NCI-H774 (cell line): Measurements from ENCODE around the gene GUCA1A.
"Not testable (repeated sequence)": the region's sequence is repeated elsewhere in the genome, so short reads cannot be mapped to it uniquely, and the experiment has no call there.

ENCODE experiments used
- DNase-seq: peaks from one replicate; lab custom pipeline; 2025; lab: John Stamatoyannopoulos, UW

Gene GUCA1A

DNA sequence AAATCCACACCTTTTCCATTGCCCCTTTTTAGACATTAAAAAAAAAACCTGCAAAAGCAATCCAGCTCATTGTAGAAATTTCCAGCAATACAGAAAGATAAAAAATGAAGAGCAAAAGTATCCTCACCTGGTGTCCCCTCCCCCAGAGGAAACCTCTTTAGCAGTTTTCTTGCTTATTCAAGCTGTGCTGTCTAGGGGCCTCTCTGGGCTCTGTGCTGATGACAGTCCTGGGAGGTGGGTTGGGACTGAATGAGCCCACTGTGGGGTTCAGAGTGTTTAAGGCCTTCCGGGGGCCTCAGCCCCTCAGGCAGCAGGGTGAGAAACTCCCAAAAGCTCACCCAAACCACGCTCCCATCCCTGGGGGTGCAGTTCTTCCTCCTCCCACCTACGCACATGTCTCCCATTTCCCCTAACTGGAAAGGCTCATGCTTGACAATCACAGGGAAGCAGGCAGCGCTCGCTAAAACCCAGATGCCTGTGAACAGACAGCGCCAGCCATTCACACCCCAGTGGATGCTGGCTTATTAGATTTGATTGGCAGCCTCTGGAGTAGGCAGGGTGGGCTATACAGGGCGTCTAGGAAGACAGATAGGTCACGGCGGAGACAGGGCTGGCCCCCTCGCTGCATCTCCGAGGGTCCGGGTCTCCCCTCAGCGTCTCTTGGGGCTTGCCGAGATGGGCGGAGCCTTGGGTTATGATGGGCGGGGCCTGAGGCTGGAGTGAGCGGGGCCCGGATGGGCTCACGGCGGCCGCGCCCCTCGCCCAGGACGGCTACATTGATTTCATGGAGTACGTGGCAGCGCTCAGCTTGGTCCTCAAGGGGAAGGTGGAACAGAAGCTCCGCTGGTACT, 4.6 kb downstream of the GUCA1A start:
- no peak for DNase-seq

GRCh38 chr6:42179261-42179944, 6.2 kb downstream of the GUCA1A start:
- DNase-seq, result no peak

DNA sequence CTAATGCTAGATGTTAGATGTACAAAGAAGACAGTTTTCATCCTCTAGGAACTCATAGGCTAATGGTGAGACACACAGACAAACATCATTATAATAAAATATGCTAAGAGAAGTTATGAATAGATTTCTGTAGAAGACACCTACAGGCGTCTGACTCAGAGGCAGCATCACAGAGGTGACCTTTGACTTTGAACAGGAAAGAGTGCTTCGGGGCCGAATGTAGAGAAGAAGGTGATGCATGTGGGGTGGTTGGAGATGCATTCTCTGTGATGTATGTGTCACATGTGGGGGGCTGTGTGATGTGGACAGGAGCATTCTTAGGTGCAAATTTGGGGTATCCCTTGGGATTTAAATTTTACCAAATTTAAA, 6.8 kb downstream of the GUCA1A start:
- no peak for DNase-seq

GRCh38 chr6:42182101-42182500, 8.9 kb downstream of the GUCA1A start:
- DNase-seq, result no peak

DNA sequence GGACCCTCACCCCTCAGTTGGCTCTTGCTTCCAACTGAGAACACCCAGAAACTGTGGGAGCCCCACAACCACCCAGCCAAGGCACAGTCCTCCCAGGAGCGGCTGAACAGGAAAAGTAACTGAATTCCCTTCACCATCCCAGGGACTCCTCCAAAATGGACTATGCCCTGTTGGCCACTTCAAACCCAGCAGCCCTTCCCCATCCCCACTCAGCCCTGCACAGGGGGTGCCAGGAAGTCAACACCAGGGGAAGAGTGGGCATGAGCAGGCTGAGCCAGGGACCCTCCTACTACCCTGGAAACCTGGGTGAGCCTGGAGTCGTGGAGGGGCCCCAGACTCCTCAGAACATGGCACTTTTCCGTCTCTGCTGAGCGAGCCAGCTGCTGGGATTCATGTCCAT, 11.3 kb downstream of the GUCA1A start:
- DNase-seq, result no peak

DNA sequence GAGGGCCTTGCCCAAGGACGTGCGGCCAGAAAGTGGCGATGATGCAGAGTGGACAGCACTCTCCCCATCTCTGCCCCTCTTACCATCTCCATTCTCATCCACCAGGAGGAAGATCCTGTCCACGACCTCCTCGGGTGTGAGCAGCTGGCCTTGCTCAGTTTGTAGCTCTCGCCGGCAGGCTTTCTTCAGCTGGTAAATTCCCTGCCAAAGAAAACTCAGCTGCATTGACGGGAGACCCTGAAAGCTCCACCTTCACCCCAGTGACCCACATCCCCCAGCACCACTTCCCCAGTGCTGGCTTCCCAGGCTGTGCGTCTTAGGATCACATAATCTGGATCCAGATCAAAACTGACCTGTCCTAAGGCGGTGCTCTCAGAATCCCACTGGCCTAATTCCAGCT, 12.4 kb downstream of the GUCA1A start:
- DNase-seq, result no peak

- DNase-seq, result no peak
Measured at GRCh38 chr6:42188406-42188805, 15.2 kb downstream of the GUCA1A start.

DNA sequence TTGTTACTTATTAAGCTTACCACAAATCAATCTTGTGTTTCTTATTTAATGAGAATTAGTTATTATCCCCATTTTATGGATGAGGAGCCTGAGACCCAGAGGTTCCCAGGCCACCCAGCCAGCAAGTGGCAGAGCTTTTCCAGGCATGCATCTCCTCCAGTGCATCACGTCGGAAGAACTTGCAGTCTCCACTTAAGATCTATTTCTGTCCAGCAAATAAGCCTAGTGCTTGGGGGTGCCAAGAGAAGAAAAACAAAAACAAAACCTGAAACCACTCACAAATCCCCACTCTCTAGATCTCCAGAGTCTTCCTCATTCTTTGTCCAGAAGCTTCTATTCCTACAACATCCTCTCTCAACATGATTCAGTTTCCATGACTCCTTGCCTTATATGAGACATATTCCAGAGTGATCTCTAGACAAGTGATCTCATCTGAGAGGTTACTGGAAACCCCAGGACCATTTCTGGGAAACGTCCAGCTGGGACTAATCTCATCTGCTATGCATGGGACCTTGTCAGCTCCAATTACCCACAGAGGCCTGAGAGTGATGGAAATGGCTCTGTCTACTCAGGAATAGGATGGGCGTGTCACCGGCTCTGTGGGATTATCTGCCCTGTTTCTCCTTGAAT, 17.5 kb downstream of the GUCA1A start:
- no peak for DNase-seq

DNA sequence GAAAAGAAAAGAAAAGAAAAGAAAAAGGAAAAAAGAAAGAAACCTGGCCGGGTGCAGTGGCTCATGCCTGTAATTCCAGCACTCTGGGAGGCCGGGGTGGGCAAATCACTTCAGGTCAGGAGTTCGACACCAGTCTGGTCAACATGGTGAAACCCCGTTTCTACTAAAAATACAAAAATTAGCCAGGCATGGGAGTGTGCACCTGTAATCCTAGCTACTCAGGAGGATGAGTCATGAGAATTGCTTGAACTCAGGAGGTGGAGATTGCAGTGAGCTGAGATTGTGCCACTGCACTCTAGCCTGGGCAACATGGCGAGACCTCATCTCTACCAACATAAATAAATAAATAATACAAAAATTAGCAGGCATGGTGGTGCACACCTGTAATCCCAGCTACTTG, 19.2 kb downstream of the GUCA1A start:
- not testable (repeated sequence) for DNase-seq

GRCh38 chr6:42193491-42193894, 20.3 kb downstream of the GUCA1A start:
- DNase-seq, result no peak

GRCh38 chr6:42194056-42194455, 20.9 kb downstream of the GUCA1A start:
- DNase-seq, result no peak

GRCh38 chr6:42195415-42195814, 22.3 kb downstream of the GUCA1A start:
- no peak for DNase-seq

- DNase-seq, result no peak
Measured at GRCh38 chr6:42197555-42198362, 24.6 kb downstream of the GUCA1A start.

DNA sequence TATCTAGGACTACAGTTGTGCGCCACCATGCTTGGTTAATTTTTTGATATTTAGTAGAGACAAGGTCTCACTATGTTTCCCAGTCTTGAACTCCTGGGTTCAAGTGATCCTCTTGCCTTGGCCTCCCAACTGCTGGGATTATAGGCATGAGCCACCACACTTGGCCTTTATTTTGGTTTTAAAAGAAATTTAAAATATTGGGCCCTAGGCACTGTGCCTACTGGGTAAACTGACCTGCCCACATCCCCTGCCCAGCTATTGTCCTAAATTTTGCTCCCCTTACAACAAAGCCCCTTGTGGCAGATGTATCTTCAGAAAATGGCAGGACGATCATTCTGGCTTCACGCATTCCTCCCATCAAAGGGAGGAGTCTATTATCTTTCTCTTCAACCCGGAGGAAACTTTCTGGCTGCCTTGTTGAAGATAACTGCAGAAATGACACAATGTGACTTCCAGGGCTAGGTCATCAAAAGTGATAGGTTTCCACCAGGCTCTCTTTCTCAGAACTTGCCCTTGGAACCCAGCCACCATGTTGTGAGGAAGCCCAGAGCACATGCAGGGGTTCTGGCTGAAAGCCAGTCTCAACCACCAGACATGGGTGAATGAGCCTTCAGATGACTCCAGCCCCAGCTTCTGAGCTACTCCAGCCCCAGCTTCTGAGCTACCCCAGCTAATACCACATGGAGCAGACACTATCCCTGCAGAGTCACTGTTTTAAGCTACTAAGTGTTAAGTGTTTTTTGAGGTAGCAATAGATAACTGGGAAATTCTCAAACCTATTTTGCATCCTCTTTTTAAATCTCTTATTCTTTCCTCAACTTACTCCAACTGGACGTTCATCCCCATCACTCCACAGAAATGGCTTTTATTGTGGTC, 26.2 kb downstream of the GUCA1A start:
- no peak for DNase-seq

DNA sequence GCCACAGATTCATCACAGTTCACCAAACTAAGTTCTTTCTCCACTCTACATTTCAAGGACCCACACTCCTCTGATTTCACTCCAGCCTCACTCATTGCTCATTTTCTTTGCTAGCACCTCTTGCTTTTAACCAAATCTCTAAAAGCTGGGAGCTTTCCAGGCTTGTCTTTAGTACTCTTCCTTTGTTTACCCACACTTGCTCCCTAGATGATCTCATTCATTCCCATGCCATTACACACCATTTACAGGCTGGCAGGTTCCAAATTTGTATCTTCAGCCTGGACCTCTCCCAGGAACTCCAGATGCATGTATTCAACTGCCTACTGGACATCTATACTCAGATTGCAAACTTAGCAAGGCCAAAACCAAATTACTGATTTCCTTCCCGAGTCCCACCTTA, 26.9 kb downstream of the GUCA1A start:
- DNase-seq, result no peak

DNA sequence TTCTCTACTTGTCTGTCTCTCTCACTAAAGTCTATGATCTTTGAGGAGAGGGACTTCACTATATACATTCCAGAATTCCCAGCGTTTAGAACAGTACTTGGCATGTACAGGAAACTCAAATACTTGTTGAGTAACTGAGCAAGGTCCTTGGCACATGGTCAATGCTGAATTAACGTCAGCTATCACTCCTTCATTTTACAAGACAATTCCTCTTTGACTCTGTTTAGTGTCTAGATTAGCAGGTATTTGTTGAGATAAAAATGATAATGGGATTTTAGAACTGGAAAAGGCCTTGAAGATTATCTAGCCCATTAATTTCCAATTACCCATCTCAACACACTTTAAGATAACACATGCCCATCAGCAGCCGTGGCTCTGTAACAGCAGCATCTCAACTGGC, 28.2 kb downstream of the GUCA1A start:
- DNase-seq, result no peak

DNA sequence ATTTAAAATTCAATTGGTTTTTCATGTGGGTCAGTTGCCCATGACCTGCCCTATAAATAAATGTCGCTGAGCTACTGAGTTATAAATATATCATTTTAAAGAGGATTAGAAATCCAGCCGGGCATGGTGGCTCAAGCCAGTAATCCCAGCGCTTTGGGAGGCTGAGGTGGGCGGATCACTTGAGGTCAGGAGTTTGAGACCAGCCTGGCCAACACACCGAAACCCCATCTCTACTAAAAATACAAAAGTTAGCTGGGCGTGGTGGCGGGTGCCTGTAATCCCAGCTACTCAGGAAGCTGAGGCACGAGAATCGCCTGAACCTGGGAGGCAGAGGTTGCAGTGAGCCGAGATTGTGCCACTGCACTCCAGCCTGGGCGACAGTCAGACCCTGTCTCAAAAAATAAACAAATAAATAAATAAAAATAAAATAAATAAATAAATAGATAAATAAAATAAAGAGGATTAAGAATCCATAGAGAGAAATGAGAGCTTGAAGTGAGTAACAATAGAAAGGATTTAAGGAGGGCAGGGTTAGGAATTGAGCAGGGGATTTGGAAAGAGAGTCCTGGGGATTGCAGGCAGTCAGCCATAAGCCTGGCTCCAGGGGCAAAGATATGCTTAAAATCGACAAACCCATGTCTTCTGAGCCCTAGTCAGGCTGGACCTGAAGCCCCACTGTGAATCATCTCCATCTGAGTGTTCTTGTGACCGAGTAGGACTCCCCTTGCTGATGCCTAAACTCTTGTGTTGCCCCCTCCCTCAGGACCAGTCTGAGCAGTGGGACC, 29.2 kb downstream of the GUCA1A start:
- not testable (repeated sequence) for DNase-seq

- DNase-seq, result no peak
Measured at GRCh38 chr6:42203183-42203582, 30.0 kb downstream of the GUCA1A start.

GRCh38 chr6:42204768-42205282, 31.7 kb downstream of the GUCA1A start:
- no peak for DNase-seq

- not testable (repeated sequence) for DNase-seq
Measured at GRCh38 chr6:42207559-42207958, 34.4 kb downstream of the GUCA1A start.
